ENCODE measurements around the gene ANO7. TPM values are rescaled to one million over a fixed set of nuclear protein-coding genes. Genes with fewer than 3 reads are reported as not detected.

The ANO7 gene
- total RNA-seq, 2 donors from 2014 or later: 0.32 to 0.95 TPM

DNA sequence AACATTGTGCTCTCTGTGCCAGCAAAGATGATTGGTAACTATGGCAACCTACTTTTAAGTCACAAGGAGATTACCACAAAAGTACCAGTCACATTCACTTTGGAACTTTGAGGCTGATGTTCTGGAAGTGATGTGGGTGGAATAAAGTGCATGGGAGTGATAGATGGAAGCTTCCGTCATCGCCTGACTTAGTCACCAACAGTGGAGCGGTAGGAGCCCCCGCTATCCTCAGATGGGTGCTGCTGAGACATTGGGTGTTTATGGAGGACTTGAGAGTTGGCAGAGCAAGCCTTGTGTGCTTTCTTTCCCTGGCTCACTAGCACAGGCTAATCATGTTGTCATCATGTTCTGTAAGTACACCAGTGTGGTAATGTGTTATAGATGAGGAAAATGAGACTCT, 33.6 kb upstream of the ANO7 start:
- intact Hi-C loops (cut with DNase I): no loop called here
- peak; percentile 60 for DNase-seq (ENCODE audit: low spot score)

- intact Hi-C loops (cut with DNase I): no loop called here
- DNase-seq (ENCODE audit: low spot score): peak; percentile 9
Observed at GRCh38 chr2:241155936-241156335, 32.5 kb upstream of the ANO7 start.

DNA sequence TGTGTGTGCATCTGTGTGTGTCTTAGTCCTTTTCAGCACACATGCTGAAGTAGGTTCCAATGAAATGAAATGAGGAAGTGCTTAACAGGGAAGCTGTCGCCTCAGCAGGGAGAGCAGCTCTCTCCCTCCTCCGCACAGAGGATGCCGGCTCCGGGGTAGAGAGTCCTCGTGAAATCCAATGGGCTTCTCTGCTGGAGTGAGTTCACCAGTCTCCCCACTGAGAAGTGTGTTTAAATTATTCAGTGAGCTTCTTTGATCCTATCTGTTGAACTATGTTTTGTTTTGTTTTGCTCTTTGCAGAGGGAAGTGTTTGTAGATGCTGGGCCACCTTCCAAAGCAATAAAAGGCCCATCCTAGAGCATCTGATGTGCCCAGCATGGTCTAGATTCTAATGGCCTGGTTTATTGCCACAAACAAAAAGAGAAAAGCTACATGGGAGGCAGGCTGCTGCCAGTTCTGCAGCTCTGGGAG, 31.5 kb upstream of the ANO7 start:
- intact Hi-C loops (cut with DNase I): no loop called here
- peak; percentile 43 for DNase-seq (ENCODE audit: low spot score)

- intact Hi-C loops (cut with DNase I): no loop called here
Observed at GRCh38 chr2:241157841-241158545, 30.5 kb upstream of the ANO7 start.

DNA sequence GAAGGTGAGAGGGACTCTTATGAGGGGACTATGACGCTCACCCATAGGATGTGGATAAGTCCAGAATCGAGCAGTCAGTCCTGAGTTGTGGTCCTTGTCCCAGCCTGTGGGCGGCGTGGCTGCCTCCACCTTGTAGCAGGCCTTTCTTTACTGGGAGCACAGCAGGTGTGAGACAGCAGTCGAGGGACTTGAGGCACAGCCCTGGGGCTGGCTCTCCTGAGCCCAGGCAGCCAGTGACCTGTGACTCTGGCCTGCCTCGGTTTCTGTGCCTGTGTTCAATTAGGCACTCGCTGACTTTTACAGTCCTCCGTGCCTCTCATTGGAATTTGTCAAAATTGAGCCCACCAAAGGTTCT, 30.0 kb upstream of the ANO7 start:
- intact Hi-C loops (cut with DNase I): no loop called here
- DNase-seq (ENCODE audit: low spot score): peak; percentile 59

More at GRCh38 chr2:241157841-241158545, 30.5 kb upstream of the ANO7 start:
- DNase-seq (ENCODE audit: low spot score): peak; percentile 55

GRCh38 chr2:241159116-241159515, 29.4 kb upstream of the ANO7 start:
- peak; percentile 22 for DNase-seq (ENCODE audit: low spot score)
- intact Hi-C loops (cut with DNase I): no loop called here

GRCh38 chr2:241160318-241160717, 28.2 kb upstream of the ANO7 start:
- intact Hi-C loops (cut with DNase I): no loop called here

GRCh38 chr2:241161646-241162281, 26.7 kb upstream of the ANO7 start:
- peak; percentile 94 for DNase-seq (ENCODE audit: low spot score)
- intact Hi-C loops (cut with DNase I): no loop called here

More at GRCh38 chr2:241160318-241160717, 28.2 kb upstream of the ANO7 start:
- peak; percentile 20 for DNase-seq (ENCODE audit: low spot score)

- intact Hi-C loops (cut with DNase I): no loop called here
- peak; percentile 51 for DNase-seq (ENCODE audit: low spot score)
Observed at GRCh38 chr2:241163601-241164118, 24.8 kb upstream of the ANO7 start.

GRCh38 chr2:241168366-241168765, 20.1 kb upstream of the ANO7 start:
- peak; percentile 54 for DNase-seq (ENCODE audit: low spot score)
- intact Hi-C loops (cut with DNase I): no loop called here

GRCh38 chr2:241173557-241173956, 14.9 kb upstream of the ANO7 start:
- DNase-seq (ENCODE audit: low spot score): no peak
- intact Hi-C loops (cut with DNase I): no loop called here

DNA sequence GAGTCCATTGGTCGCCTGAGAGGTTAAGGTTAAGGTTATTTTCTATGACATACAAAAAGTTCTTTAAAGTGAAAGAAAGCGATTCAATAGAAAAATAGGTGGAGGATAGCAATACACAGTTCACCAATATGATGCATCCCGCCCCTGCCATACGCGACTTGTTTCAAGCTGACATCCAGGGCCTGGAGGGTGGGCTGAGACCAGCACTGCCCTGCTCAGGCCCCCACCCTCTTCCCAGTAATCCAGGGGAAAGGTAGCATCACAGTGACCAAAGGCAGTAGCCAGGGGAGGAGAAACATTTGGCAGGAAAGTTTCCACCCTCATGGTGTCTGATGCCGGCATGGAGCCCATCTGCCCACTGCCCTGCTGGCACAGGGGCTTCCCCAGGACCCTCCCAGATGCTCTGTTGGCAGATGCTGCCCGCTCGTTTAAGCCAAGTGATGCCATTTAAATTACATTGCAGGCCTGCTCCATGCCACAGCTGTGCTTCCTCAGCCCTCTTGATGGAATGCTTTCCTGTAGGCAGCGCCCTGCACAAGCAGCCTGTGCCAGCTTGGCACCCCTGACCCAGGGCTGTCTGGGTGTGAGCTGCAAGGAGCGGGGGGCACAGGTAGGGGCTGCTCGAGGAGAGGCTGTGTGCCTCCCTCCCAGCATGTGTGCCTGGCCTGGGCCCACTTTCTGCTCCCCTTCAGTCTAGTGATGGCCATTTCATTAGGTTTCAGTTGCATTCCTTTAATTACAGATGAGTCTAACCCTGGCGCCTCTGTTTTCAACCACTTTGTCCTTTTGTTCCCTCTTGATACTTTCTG, 10.7 kb upstream of the ANO7 start:
- intact Hi-C loops (cut with DNase I): no loop called here
- peak; percentile 41 for DNase-seq (ENCODE audit: low spot score)

DNA sequence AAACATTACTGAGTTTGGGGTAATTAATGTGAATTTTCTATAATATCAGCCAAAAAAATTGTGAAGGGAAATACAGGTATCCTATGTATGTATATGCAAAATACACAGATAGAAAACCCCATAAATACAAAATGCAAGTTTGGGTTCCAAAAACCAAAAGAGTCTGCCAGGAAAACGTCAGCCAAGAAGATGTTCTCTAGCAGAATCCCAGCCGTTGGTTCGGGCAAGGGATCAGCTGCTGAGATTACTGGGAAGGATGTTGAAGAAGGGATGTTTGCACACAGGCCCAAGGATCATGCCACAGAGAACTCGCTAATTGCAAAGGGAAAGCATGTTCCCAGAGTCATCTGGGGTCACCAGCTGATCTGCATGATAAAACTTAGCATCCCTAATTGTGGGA, 9.5 kb upstream of the ANO7 start:
- peak; percentile 41 for DNase-seq (ENCODE audit: low spot score)
- intact Hi-C loops (cut with DNase I): no loop called here

- no peak for DNase-seq (ENCODE audit: low spot score)
- intact Hi-C loops (cut with DNase I): no loop called here
Observed at GRCh38 chr2:241179899-241180298, 8.6 kb upstream of the ANO7 start.

DNA sequence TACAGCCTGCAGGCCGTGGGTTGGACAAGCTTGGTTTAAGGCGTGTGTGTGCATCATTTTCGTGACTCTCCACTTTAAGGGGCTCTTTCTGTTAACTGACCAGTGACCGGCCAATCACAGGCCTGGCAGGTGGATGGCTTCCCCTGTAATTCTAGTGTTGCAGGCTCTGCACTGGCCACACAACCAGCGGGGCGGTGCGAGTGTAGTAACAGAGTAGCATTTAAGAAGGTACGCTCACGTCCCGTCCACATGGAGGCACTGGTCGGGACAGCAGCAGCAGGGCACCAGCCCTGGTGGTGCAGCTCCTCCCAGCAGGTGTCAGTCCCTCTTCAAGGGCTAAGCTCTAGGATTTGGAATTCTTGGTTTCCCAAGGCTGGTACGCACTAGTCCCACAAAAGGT, 8.0 kb upstream of the ANO7 start:
- peak; percentile 13 for DNase-seq (ENCODE audit: low spot score)
- intact Hi-C loops (cut with DNase I): no loop called here

DNA sequence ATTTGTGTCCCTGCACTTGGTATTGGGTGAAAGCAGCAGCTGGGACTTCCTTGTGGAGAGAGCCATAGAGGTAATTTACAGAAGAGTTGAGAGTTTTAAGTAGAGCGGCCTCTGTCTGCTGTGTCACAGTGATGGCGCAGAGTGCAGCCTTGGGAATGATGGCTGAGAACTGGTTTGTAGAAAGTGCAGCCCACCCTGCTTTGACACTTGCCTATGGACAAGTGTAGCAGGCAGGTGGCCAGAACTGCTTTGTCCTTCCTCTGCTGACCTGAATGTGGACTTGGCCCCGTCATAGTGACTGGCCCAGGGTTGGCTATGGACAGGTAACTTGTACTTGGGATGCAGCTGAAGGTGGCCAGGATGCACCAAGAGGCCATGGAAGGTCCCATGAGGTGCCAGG, 6.4 kb upstream of the ANO7 start:
- DNase-seq (ENCODE audit: low spot score): no peak
- intact Hi-C loops (cut with DNase I): no loop called here

DNA sequence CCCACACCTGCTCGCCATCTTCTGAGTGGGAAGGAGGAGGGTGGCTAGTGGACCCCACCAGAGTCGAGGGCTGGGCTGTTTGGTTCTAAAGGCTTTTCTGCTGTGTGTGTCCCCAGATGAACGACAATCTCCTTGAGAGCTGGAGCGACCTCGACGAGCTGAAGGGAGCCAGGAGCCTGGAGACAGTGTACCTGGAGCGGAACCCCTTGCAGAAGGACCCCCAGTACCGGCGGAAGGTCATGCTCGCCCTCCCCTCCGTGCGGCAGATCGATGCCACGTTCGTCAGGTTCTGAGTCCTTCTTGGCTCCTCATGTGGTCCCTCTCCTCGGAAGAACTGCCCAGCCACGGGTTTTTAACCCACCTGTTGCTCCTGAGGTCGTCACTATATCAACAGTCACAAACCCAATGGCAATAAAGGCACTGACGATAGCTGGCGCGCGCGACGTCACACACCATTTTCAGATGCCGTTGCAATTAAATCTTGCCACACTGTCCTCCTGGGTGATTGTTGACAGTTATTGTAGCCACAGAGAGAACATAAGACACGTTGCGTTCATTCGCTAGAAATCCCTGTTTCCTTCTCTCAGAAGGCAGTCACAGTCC, 5.8 kb upstream of the ANO7 start:
- DNase-seq (ENCODE audit: low spot score): peak; percentile 52
- intact Hi-C loops (cut with DNase I): no loop called here

- intact Hi-C loops (cut with DNase I): no loop called here
Observed at GRCh38 chr2:241183221-241183620, 5.3 kb upstream of the ANO7 start.

DNA sequence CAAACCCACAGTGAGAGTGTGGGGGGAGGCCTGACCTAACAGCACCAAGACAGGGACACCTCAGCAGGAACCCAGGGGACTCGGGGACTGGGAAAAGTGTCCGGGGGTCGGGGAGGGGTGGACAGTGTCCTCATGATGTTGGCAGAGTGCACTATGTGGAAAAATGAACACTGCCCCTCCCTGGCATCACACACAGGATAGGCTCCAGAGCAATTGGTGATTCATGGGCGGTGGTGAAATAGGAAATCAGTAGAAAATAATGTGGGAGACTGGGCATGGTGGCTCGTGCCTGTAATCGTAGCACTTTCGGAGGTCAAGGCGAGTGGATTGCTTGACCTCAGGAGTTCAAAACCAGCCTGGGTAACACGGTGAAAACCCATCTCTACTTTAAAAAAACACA, 3.6 kb upstream of the ANO7 start:
- intact Hi-C loops (cut with DNase I): no loop called here
- DNase-seq (ENCODE audit: low spot score): peak; percentile 37

More at GRCh38 chr2:241183221-241183620, 5.3 kb upstream of the ANO7 start:
- DNase-seq (ENCODE audit: low spot score): peak; percentile 31

DNA sequence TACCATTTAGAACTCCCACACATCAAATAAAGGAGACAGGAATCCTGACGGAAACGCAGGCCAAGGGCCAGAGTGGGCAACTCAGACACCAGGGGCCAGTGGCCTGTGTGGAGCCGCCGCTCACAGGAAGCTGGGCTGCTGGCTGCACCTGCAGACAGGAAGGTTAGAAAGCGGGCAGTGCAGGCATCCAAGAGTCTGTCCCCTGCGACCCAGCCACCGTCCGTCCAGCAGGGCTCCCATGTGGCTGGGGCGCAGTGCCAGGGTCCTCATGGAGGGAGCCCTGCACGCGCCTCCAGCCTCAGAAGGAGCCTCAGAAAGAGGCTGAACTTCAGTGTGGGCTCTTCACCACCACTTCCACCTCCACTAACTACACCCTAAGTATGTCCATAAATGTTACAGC, 2.5 kb upstream of the ANO7 start:
- intact Hi-C loops (cut with DNase I): no loop called here
- DNase-seq (ENCODE audit: low spot score): peak; percentile 69
